ENCODE measurements around the gene SLC35F2. TPM values are rescaled to one million over a fixed set of nuclear protein-coding genes. Genes with fewer than 3 reads are reported as not detected.
"Not testable (repeated sequence)": the region's sequence is repeated elsewhere in the genome, so short reads cannot be mapped to it uniquely, and the experiment has no call there.

SLC35F2 gene
- total RNA-seq, 8 experiments from 2014 or later, result 2.2 to 22.8 (median 5.4) TPM

DNA sequence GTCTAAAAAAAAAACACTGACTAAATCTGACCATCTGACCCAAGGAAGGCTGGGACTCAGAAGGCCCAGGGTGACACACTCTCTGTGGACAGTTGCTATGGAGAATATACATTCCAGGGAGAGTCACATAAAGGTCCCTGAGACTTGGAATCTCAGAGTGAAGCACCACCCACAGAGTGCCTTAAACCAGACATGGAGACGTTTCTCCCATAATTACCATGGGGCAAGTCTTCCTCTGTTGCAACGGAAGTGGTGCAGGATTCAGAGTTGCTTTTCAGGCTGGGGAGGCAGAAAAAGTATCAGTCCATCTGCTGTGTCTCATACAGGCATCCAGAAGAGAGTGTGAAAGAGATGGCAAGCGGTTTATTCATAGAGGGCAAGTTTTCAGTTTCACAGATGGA lies 88.0 kb downstream of the SLC35F2 start:
- no peak overlapping the region for H3K4me3 ChIP-seq
- WGBS, 10 experiments, result 0 to 89% (median 33%) methylated on average over 1 to 3 of the region's 3 CpGs; no CpG with 5 or more reads in 4 of the 10 experiments
- peaks cover 0 to 5% of the 10 kb centered on the region in 2 donors for H3K4me1 ChIP-seq (replicated peaks in 1 of 2)
- H3K27ac ChIP-seq, result no peak overlapping the region
- peak; percentile 18 to 91 (median 69) for ATAC-seq (replicated peaks in 6 of 8)
- in situ Hi-C loops (cut with MboI; ENCODE audit: low pct_unique_long_range_greater_than_20kb in 2 of 9, low sequenced_read_pairs in 9 of 9, unreplicated experiment in 9 of 9), result no loop called here

- 5 to 35% (median 10%) methylated on average over 2 to 3 of the region's 3 CpGs; no CpG with 5 or more reads in 5 of the 10 experiments for WGBS, 10 experiments
- no peak overlapping the region for H3K4me3 ChIP-seq
- in situ Hi-C loops (cut with MboI; ENCODE audit: low pct_unique_long_range_greater_than_20kb in 2 of 9, low sequenced_read_pairs in 9 of 9, unreplicated experiment in 9 of 9), result no loop called here
- H3K27ac ChIP-seq, result no peak overlapping the region
- H3K4me1 ChIP-seq (replicated peaks in 1 of 2), result peaks cover 0 to 5% of the 10 kb centered on the region in 2 donors
- ATAC-seq (replicated peaks in 6 of 8), result peak in 6 of 8 experiments; percentile 54 to 94 (median 82)
Observed at GRCh38 chr11:107769189-107769588, 89.4 kb downstream of the SLC35F2 start.

DNA sequence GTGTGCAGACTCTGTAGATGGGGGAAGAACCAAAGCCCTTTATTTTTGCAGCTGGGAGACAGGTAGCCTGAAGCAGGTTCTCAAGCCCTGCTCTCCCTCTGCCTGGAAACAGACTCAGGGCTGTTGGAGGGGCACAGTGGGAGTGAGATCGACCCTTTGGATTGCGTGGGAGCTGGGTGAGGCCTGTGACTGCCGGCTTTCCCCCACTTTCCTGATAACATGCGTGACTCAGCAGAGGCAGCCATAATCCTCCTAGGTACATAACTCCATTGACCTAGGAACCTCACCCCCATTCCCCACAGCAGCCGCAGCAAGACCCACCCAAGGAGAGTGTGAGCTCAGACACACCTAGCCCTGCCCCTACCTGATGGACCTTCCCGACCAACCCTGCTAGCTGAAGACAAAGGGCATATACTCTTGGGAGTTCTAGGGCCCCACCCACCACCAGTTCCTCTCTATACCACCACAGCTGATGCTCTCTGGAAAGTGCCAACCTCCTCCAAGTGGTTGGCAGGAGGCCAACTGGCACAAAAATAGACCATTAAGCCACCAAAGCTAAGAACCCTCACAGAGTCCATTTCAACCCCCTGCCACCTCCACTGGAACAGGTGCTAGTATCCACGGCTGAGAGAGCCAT lies 99.8 kb downstream of the SLC35F2 start:
- H3K4me1 ChIP-seq (replicated peaks in 1 of 2); H3K27ac ChIP-seq; H3K4me3 ChIP-seq; ATAC-seq (replicated peaks in 6 of 8); in situ Hi-C loops (cut with MboI; ENCODE audit: low pct_unique_long_range_greater_than_20kb in 2 of 9, low sequenced_read_pairs in 9 of 9, unreplicated experiment in 9 of 9): not testable (repeated sequence)
- 83 to 93% methylated on average over 1 to 2 of the region's 7 CpGs; no CpG with 5 or more reads in 8 of the 10 experiments for WGBS, 10 experiments

DNA sequence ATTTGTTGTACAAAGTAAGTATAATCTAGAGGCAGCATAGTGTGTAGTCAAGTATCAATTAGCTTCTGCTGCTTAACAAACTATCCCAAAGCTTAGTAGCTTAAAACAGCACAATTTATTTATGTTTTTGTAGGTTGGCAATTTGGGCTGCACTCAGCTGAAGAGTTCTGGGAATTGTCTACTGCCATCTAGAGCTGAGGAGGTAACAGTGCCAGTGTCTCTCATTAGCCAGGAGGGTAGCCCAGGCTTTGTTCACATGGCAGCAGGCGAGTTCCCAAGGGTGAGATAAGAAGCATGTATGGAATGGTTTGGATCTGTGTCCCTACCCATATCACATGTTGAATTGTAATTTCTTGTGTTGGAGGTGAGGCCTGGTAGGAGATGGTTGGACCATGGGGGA lies 100.9 kb downstream of the SLC35F2 start:
- in situ Hi-C loops (cut with MboI; ENCODE audit: low pct_unique_long_range_greater_than_20kb in 2 of 9, low sequenced_read_pairs in 9 of 9, unreplicated experiment in 9 of 9), result no loop called here
- no peak for ATAC-seq (replicated peaks in 6 of 8)
- 60% methylated on average over 1 of the region's 1 CpG; no CpG with 5 or more reads in 8 of the 10 experiments for WGBS, 10 experiments
- Histone ChIP-seq H3K4me3 (no peak overlapping the region), H3K4me1 (replicated peaks in 1 of 2) (peaks cover 0 to 6% of the 10 kb centered on the region in 2 donors), H3K27ac (no peak overlapping the region)

DNA sequence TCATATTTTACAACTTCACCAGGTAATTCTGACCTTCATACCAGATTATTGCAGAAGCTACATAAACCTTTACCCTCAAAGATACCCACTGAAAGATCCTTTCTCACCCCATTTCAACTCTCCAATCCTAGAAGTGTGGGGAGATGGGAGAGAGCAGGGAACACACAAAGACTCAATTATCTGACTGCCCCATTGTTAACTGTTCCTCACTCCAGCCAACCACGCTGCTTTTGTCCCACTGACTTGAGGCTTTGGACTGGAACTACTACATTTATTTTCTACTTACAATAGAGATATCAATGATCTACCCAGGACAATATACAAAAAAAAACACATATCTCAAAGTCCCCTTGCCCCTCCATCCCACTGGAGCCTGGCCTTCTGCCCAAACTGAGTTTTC lies 102.0 kb downstream of the SLC35F2 start:
- no peak overlapping the region for H3K4me3 ChIP-seq
- in situ Hi-C loops (cut with MboI; ENCODE audit: low pct_unique_long_range_greater_than_20kb in 2 of 9, low sequenced_read_pairs in 9 of 9, unreplicated experiment in 9 of 9), result no loop called here
- WGBS, 10 experiments, result 20 to 100% (median 100%) methylated on average over 1 of the region's 1 CpG; no CpG with 5 or more reads in 5 of the 10 experiments
- H3K27ac ChIP-seq, result no peak overlapping the region
- no peak for ATAC-seq (replicated peaks in 6 of 8)
- H3K4me1 ChIP-seq (replicated peaks in 1 of 2), result peaks cover 0 to 7% of the 10 kb centered on the region in 2 donors

DNA sequence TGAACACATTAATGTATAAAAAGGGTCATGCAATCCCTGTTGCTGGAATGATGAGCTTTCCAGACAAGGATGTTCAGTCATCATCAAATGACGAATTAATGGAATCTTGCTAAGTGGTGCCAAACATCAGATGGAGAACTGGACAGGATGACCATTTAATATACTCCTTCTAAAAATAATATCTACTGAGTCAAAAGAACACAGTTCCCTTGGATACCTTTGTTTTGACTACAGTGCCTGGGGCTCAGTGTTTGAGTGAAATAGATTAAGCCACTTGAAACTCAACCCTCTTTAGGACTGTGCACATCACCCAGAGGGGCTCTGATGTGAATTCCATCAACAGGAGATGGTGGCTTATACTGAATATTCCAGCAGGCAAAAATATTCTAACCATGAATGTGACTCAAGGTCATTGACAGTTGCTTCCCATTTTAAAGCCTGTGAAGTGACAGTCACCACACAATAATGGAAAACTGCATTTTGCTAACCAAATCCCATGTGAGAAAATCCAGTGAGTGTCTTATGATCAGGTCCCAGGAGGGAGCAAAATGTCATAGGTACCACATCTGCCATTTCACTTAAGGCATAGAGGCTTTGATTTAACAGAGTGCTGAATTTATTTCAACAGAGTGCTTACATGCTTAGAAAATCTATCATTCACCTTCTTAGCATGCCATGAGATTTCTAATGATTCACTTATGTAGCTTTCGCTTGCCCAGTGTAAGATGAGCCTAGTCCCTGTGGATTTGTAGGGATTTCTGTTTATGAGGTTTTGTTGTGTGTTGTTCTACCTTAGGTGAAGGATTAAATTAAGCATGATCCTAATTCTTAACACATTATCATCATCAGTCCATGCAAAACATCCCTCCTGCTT lies 105.4 kb downstream of the SLC35F2 start:
- in situ Hi-C loops (cut with MboI; ENCODE audit: low pct_unique_long_range_greater_than_20kb in 2 of 9, low sequenced_read_pairs in 9 of 9, unreplicated experiment in 9 of 9), result no loop called here
- 10 to 100% (median 62%) methylated on average over 1 to 2 of the region's 2 CpGs; no CpG with 5 or more reads in 4 of the 10 experiments for WGBS, 10 experiments
- H3K27ac ChIP-seq, result no peak overlapping the region
- H3K4me3 ChIP-seq, result no peak overlapping the region
- ATAC-seq (replicated peaks in 6 of 8), result peak in 1 of 8 experiments; percentile 44
- H3K4me1 ChIP-seq (replicated peaks in 1 of 2), result peaks cover 0 to 7% of the 10 kb centered on the region in 2 donors

DNA sequence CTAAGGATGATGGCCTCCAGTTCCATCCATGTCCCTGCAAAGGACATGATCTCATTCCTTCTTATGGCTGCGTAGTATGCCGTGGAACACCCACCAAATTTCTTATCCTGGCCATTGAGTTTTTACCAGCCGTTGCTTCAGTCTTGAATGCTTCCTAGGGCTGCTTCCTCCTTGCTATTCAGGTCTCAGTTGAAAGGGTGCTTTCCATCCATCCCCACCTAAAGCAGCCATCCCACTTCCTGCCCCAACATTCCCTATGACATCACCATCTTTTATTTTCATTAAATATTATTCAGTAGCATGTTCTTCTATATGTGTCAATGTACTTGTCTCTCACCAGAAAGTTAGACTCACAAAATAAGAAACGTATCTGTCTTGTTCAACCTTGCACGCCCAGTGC lies 106.1 kb downstream of the SLC35F2 start:
- peaks cover 0 to 7% of the 10 kb centered on the region in 2 donors for H3K4me1 ChIP-seq (replicated peaks in 1 of 2)
- 0 to 70% (median 57%) methylated on average over 1 to 5 of the region's 5 CpGs; no CpG with 5 or more reads in 1 of the 10 experiments for WGBS, 10 experiments
- in situ Hi-C loops (cut with MboI; ENCODE audit: low pct_unique_long_range_greater_than_20kb in 2 of 9, low sequenced_read_pairs in 9 of 9, unreplicated experiment in 9 of 9), result no loop called here

DNA sequence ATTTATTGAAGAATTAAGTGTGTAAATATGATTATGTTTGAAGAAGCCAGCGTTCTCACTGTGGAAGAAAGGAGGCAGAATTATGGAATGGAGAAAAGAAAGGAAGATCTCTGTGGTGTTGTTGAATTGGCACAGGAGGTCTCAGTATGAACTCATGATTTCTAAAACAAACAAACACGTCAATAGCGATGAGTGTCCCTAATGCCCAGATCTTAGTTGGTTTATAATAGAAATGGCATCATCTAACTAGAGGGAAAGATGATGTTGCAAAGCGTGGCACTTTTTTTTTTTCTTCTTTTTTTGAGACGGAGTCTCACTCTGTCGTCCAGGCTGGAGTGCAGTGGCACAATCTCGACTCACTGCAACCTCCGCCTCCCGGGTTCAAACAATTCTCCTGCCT lies 107.5 kb downstream of the SLC35F2 start:
- Histone ChIP-seq H3K27ac (no peak overlapping the region), H3K4me1 (replicated peaks in 1 of 2) (peaks cover 0 to 7% of the 10 kb centered on the region in 2 donors), H3K4me3 (no peak overlapping the region)
- 51 to 100% (median 75%) methylated on average over 1 to 8 of the region's 9 CpGs for WGBS, 10 experiments
- in situ Hi-C loops (cut with MboI; ENCODE audit: low pct_unique_long_range_greater_than_20kb in 2 of 9, low sequenced_read_pairs in 9 of 9, unreplicated experiment in 9 of 9), result no loop called here
- ATAC-seq (replicated peaks in 6 of 8), result no peak

More for the DNA sequence above, 106.1 kb downstream of the SLC35F2 start:
- Histone ChIP-seq H3K4me3 (no peak overlapping the region), H3K27ac (no peak overlapping the region)
- no peak for ATAC-seq (replicated peaks in 6 of 8)

DNA sequence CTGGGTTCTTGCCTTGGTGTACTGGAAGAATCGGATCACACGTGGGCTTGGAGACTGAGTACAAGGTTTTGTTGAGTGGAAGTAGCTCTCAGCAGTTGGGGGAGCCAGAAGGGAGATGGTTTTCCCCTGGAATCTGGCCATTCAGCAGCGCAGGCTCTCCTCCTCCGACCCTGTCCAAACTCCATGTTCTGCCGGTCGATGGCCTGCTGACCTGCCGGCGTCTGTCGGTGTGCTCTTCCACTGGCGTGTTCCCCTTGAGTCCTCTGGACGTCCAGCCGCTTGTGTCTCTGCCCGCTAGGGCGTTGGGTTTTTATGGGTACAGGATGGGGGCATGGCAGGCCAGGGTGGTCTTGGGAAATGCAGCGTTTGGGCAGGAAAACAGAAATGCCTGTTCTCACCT lies 108.3 kb downstream of the SLC35F2 start:
- Histone ChIP-seq H3K27ac (no peak overlapping the region), H3K4me1 (replicated peaks in 1 of 2) (peaks cover 0 to 7% of the 10 kb centered on the region in 2 donors), H3K4me3 (no peak overlapping the region)
- no peak for ATAC-seq (replicated peaks in 6 of 8)
- WGBS, 10 experiments, result 0 to 97% (median 79%) methylated on average over 1 to 9 of the region's 15 CpGs; no CpG with 5 or more reads in 6 of the 10 experiments
- in situ Hi-C loops (cut with MboI; ENCODE audit: low pct_unique_long_range_greater_than_20kb in 2 of 9, low sequenced_read_pairs in 9 of 9, unreplicated experiment in 9 of 9), result no loop called here

DNA sequence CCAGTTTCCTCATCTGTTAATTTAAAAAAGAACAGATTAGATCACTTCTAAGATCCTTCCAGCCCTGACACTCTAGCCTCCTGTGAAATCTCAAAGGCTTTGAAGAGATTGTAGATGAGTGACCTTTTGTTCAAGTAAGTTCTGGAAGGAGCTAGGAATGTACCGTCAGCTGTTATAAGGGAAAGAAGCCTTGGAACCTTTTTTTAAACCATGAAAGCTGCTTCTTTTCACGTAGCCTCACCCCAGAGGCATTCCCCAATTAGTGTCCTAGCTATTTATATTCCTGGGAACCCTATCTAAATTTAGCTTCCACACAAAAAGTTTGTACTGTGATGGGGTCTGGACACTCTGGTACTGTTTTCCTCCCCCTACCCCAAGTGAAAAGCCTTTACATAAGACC lies 111.0 kb downstream of the SLC35F2 start:
- no peak for ATAC-seq (replicated peaks in 6 of 8)
- WGBS, 10 experiments, result 0 to 100% (median 59%) methylated on average over 1 to 2 of the region's 2 CpGs; no CpG with 5 or more reads in 2 of the 10 experiments
- in situ Hi-C loops (cut with MboI; ENCODE audit: low pct_unique_long_range_greater_than_20kb in 2 of 9, low sequenced_read_pairs in 9 of 9, unreplicated experiment in 9 of 9), result no loop called here
- no peak overlapping the region for H3K27ac ChIP-seq
- H3K4me1 ChIP-seq (replicated peaks in 1 of 2), result peaks cover under 1 to 3% of the 10 kb centered on the region in 2 donors
- H3K4me3 ChIP-seq, result no peak overlapping the region

- no peak for ATAC-seq (replicated peaks in 6 of 8)
- Histone ChIP-seq H3K4me1 (replicated peaks in 1 of 2) (peaks cover 0 to 3% of the 10 kb centered on the region in 2 donors), H3K4me3 (no peak overlapping the region), H3K27ac (no peak overlapping the region)
- WGBS, 10 experiments, result 17 to 83% (median 71%) methylated on average over 1 to 3 of the region's 3 CpGs; no CpG with 5 or more reads in 3 of the 10 experiments
- in situ Hi-C loops (cut with MboI; ENCODE audit: low pct_unique_long_range_greater_than_20kb in 2 of 9, low sequenced_read_pairs in 9 of 9, unreplicated experiment in 9 of 9), result no loop called here
Observed at GRCh38 chr11:107744736-107745135, 113.9 kb downstream of the SLC35F2 start.

DNA sequence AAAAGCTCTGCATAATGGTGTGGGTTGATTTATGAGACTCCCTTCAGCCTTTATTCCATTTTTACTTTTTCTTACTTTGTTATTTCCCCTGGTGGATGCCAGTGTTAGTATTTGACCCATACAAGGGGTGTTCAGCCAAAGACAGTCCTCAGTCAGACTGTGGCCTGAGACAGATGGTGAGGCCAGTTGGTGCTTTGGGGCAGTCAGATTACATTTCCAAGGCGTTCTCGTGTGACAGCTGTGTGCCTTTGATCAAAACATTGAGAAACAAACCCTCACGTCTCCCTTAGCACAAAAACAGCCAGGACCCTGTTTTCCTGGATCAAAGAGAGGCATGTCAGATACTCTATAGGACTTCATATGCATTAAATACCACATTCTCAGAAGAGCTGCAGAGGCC lies 115.4 kb downstream of the SLC35F2 start:
- in situ Hi-C loops (cut with MboI; ENCODE audit: low pct_unique_long_range_greater_than_20kb in 2 of 9, low sequenced_read_pairs in 9 of 9, unreplicated experiment in 9 of 9), result no loop called here
- 10 to 80% (median 37%) methylated on average over 1 to 3 of the region's 3 CpGs; no CpG with 5 or more reads in 4 of the 10 experiments for WGBS, 10 experiments
- no peak overlapping the region for H3K4me3 ChIP-seq
- H3K27ac ChIP-seq, result no peak overlapping the region
- H3K4me1 ChIP-seq (replicated peaks in 1 of 2), result peaks cover 0 to 3% of the 10 kb centered on the region in 2 donors
- ATAC-seq (replicated peaks in 6 of 8), result no peak
